Panc1 (cell line): ENCODE results near the gene VWA2. TPM values are rescaled to one million over a fixed set of nuclear protein-coding genes. Genes with fewer than 3 reads are reported as not detected.
A peak's percentile ranks its signal among the peaks of the same experiment; 100 is the strongest.

ENCODE experiments used
- ATAC-seq: fragments of 200-7000 bp; cut with Tn5 transposase; 2 replicates; pipeline ENCODE4 v1.9.1; 2020; ENCODE audit warnings: mild to moderate bottlenecking, moderate library complexity
- BruUV-seq: library from RNA; stranded (reverse); fragments of 400-500 nt; replicated peaks from 2 replicates; lab custom pipeline; 2021; lab: Mats Ljungman, UMichigan
- CTCF ChIA-PET: fragments of 300-600 bp; sonication (Branson Sonifier 250); formaldehyde crosslinking; loops from one replicate; lab custom pipeline; 2022; ENCODE audit warnings: antibody characterized with exemption; lab: Charles Lee
- POLR2A ChIA-PET: fragments of 300-600 bp; sonication (Branson Sonifier 250); formaldehyde crosslinking; loops from one replicate; lab custom pipeline; 2022; ENCODE audit warnings: antibody characterized with exemption; lab: Charles Lee
- DNase-seq: peaks from one replicate; pipeline ENCODE4 v3.0.0-alpha.2; 2010; ENCODE audit warnings: low read depth, low spot score
- H3K27ac ChIP-seq: 2 replicates; pipeline ENCODE4 v1.5.1; 2011; ENCODE audit warnings: mild to moderate bottlenecking, low read length, inconsistent platforms
- H3K27me3 ChIP-seq: fragments of 200-500 bp; sonication (Bioruptor generic); 2 replicates; pipeline ENCODE4 v1.6.0; 2014; ENCODE audit warnings: low read length, inconsistent platforms; ENCODE audit not compliant: control insufficient read depth, insufficient read depth
- H3K36me3 ChIP-seq: fragments of 200-500 bp; sonication (Bioruptor generic); 2 replicates; pipeline ENCODE4 v1.5.1; 2014; ENCODE audit warnings: inconsistent platforms, mild to moderate bottlenecking, low read length, moderate library complexity; ENCODE audit not compliant: control insufficient read depth, insufficient read depth
- H3K4me1 ChIP-seq: 2 replicates; pipeline ENCODE4 v1.5.1; 2011; ENCODE audit warnings: inconsistent platforms, mild to moderate bottlenecking, low read length, moderate library complexity; ENCODE audit not compliant: control insufficient read depth, insufficient read depth
- H3K4me3 ChIP-seq, 2 experiments: 2 replicates each; pipeline ENCODE4 v1.5.1; 2011 to 2012; ENCODE audit warnings: low read depth in 2 of 2, low read length in 2 of 2, mild to moderate bottlenecking in 2 of 2, inconsistent platforms in 1 of 2, moderate library complexity in 1 of 2
- H3K9me3 ChIP-seq: fragments of 200-500 bp; sonication (Bioruptor generic); 2 replicates; pipeline ENCODE4 v1.5.1; 2014; ENCODE audit warnings: low read depth, mild to moderate bottlenecking, inconsistent platforms, low read length, moderate library complexity; ENCODE audit not compliant: control insufficient read depth, insufficient read depth
- POLR2AphosphoS5 ChIP-seq: IDR thresholded peaks from 2 replicates; pipeline ENCODE4 v1.6.1; 2012; ENCODE audit warnings: mild to moderate bottlenecking, low read depth, low read length, moderate library complexity
- SIN3A ChIP-seq: IDR thresholded peaks from 2 replicates; pipeline ENCODE4 v1.6.1; 2012; ENCODE audit warnings: low read depth, mild to moderate bottlenecking, low read length, moderate library complexity, borderline replicate concordance; ENCODE audit not compliant: insufficient read depth
- TCF7L2 ChIP-seq: IDR thresholded peaks from 2 replicates; pipeline ENCODE4 v1.6.1; 2011; ENCODE audit warnings: mild to moderate bottlenecking, low read depth, low read length, inconsistent platforms
- in situ Hi-C: cut with HindIII; loops from 2 replicates; pipeline ENCODE4 v1.10.0; 2016; ENCODE audit warnings: low sequenced_read_pairs, low pct_unique_long_range_greater_than_20kb
- intact Hi-C: fragments of 100-400 bp; cut with micrococcal nuclease; formaldehyde crosslinking; loops from one replicate; pipeline ENCODE4 v1.10.0; 2022; ENCODE audit not compliant: unreplicated experiment
- total RNA-seq: library from RNA; stranded (reverse); gene quantifications from one replicate; pipeline ENCODE4 v1.2.1, GENCODE V29; 2021; ENCODE audit not compliant: unreplicated experiment
- TF ChIP-seq, protein P1 (sequence below): fragments of 450-650 bp; IDR thresholded peaks from 2 replicates; pipeline ENCODE4 v1.5.1; 2017; ENCODE audit warnings: mild to moderate bottlenecking
- TF ChIP-seq, protein P2 (sequence below), 2 experiments: IDR thresholded peaks; 2 replicates each; pipeline ENCODE4 v1.6.1; 2011 to 2012; ENCODE audit warnings: low read depth in 2 of 2, control low read depth in 1 of 2, low read length in 1 of 2, mild to moderate bottlenecking in 1 of 2, moderate library complexity in 1 of 2; ENCODE audit not compliant: insufficient read depth in 1 of 2

The VWA2 gene
- total RNA-seq, 1 experiment from 2014 or later: 0.77 TPM

DNA sequence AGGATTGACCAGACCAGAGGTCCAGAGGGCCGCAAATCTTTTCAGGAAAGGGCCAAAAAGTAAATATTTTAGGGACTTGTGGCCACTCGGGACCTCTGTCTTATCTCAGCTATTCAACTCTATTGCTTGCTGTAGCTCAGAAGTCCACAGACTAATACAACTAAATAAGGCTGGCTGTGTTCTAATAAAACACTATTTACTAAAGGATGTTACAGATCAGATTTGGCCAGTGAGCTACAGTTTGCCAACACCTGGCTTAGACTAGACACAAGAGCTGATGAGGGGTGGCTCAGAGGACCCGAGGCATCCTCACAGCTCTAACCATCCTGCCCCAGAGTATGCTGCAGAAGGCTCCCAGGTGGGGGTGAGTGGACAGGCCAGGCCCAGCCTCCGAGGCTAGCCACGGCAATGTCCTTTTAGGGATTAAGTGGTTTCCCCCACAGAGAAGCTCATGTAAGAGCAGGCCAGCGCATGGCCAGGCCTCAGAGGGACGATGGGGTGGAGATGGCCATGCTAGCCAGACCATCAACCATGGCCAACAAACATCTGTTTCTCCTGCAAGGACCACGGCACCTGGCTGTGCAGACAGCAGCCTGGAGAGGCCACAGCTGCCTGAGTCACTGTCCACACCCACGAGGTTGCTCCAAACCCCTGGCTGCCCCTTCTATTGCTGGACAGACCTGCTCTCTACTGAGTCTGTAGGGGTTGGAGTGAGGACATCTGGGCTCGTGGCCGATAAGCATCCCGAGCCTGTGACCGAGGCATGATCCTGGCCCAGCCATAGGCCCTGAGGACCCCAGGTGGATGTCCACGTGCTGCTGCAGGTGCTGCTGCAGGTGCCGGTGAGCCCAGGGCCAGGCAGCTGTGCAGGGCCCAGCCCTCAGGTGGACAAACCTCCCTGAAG is 88.7 kb downstream of the VWA2 start:
- POLR2A ChIA-PET: no interaction called here
- CTCF ChIA-PET: interaction anchor here (0.6 kb wide), 1 partner anchor 21 kb away, joined by 3 read pairs; no protein-coding TSS in a partner anchor
- Histone ChIP-seq H3K36me3 (peaks cover 8% of the 10 kb centered on the region; the same call in 1 of the 2 replicates), H3K4me3 (no peak overlapping the region), H3K9me3 (no peaks in the 10 kb centered on the region), H3K27ac (no peak overlapping the region), H3K4me1 (peaks cover 5% of the 10 kb centered on the region; the same call in 1 of the 2 replicates), H3K27me3 (no peaks in the 10 kb centered on the region)
- no TSS peak for BruUV-seq
- intact Hi-C loops: no loop called here
- ATAC-seq (peak; percentile 13), DNase-seq (no peak)
- in situ Hi-C loops: no loop called here
- TF ChIP-seq SIN3A (no peak), TCF7L2 (no peak), POLR2AphosphoS5 (no peak)
- TF ChIP-seq, protein P1, sequence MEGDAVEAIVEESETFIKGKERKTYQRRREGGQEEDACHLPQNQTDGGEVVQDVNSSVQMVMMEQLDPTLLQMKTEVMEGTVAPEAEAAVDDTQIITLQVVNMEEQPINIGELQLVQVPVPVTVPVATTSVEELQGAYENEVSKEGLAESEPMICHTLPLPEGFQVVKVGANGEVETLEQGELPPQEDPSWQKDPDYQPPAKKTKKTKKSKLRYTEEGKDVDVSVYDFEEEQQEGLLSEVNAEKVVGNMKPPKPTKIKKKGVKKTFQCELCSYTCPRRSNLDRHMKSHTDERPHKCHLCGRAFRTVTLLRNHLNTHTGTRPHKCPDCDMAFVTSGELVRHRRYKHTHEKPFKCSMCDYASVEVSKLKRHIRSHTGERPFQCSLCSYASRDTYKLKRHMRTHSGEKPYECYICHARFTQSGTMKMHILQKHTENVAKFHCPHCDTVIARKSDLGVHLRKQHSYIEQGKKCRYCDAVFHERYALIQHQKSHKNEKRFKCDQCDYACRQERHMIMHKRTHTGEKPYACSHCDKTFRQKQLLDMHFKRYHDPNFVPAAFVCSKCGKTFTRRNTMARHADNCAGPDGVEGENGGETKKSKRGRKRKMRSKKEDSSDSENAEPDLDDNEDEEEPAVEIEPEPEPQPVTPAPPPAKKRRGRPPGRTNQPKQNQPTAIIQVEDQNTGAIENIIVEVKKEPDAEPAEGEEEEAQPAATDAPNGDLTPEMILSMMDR: no peak
- TF ChIP-seq, protein P2, sequence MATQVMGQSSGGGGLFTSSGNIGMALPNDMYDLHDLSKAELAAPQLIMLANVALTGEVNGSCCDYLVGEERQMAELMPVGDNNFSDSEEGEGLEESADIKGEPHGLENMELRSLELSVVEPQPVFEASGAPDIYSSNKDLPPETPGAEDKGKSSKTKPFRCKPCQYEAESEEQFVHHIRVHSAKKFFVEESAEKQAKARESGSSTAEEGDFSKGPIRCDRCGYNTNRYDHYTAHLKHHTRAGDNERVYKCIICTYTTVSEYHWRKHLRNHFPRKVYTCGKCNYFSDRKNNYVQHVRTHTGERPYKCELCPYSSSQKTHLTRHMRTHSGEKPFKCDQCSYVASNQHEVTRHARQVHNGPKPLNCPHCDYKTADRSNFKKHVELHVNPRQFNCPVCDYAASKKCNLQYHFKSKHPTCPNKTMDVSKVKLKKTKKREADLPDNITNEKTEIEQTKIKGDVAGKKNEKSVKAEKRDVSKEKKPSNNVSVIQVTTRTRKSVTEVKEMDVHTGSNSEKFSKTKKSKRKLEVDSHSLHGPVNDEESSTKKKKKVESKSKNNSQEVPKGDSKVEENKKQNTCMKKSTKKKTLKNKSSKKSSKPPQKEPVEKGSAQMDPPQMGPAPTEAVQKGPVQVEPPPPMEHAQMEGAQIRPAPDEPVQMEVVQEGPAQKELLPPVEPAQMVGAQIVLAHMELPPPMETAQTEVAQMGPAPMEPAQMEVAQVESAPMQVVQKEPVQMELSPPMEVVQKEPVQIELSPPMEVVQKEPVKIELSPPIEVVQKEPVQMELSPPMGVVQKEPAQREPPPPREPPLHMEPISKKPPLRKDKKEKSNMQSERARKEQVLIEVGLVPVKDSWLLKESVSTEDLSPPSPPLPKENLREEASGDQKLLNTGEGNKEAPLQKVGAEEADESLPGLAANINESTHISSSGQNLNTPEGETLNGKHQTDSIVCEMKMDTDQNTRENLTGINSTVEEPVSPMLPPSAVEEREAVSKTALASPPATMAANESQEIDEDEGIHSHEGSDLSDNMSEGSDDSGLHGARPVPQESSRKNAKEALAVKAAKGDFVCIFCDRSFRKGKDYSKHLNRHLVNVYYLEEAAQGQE (IDR thresholded peaks at IDR 0.05; ENCODE audit: insufficient read depth in 1 of 2, low read depth in 2 of 2, low read length in 1 of 2): no peak

DNA sequence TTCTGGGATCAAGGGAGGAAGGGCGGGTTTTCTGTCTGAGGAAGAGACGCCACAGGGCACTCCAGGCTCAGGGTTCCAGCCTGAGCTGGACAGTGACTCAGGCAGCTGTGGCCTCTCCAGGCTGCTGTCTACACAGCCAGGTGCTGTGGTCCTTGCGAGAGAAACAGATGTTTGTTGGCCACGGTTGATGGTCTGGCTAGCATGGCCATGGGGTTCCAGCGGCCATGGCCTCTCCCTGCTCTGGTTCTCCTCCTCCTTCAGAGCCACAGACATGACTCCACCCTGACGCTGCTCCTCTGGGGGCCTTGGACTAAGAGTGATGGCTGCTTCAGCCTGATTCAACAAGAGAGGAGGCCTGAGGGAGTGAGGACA is 89.4 kb downstream of the VWA2 start:
- Histone ChIP-seq H3K36me3 (peaks cover 2% of the 10 kb centered on the region; the same call in 1 of the 2 replicates), H3K4me1 (peaks cover 5% of the 10 kb centered on the region; the same call in 1 of the 2 replicates), H3K27ac (no peak overlapping the region), H3K4me3 (no peak overlapping the region), H3K9me3 (no peaks in the 10 kb centered on the region), H3K27me3 (no peaks in the 10 kb centered on the region)
- ATAC-seq: peak; percentile 10
- intact Hi-C loops: no loop called here
- in situ Hi-C loops: no loop called here
- CTCF ChIA-PET: interaction anchor here (0.6 kb wide), 1 partner anchor 21 kb away, joined by 3 read pairs; no protein-coding TSS in a partner anchor
- no TSS peak for BruUV-seq
- POLR2A ChIA-PET: no interaction called here
- TF ChIP-seq SIN3A: no peak
- no peak for TF ChIP-seq TCF7L2
- TF ChIP-seq, protein P2 (IDR thresholded peaks at IDR 0.05; ENCODE audit: insufficient read depth in 1 of 2, low read depth in 2 of 2, low read length in 1 of 2): no peak
- TF ChIP-seq, protein P1: no peak
- no peak for TF ChIP-seq POLR2AphosphoS5
- DNase-seq: no peak
